GM18861 (cell line): ENCODE measurements around the gene KSR1.
A peak's percentile ranks its signal among the peaks of the same experiment; 100 is the strongest.

ENCODE experiments used
- ATAC-seq: cut with Tn5 transposase; IDR thresholded peaks from one replicate; pipeline ENCODE4 v1.9.1; 2021; ENCODE audit not compliant: unreplicated experiment

Gene KSR1

DNA sequence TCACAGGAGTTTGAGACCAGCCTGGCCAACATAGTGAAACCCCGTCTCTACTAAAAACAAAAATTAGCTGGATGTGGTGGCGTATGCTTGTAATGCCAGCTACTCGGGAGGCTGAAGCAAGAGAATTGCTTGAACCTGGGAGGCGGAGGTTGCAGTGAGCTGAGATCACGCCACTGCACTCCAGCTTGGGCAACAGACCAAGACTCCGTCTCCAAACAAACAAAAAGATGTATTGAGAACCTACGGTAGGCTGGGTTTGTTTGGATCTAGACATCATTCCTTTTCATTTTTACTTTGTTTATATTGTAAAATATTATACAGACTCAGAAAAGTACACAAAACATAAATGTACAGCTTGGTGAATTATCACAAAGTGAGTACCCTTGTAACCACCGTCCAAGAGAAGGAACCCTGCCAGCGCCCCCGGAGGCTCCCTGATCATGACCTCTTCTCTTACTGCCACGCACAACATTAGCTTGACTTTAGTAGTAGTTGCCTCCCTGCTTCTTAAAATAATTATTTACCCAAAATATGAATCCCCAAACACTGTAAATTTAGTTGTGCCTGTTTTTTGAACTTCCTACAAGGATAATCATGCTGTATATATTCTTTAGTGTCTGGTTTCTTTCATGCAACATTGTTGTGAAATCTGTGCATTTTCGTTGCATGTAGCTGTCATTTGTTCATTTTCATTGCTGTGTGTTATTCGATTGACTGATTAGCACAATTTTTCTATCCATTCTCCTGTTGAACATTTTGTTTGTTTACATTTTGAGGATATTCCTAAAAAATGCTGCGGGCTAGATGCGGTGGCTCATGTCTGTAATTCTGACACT lies 56.5 kb downstream of the KSR1 start:
- no peak for ATAC-seq

DNA sequence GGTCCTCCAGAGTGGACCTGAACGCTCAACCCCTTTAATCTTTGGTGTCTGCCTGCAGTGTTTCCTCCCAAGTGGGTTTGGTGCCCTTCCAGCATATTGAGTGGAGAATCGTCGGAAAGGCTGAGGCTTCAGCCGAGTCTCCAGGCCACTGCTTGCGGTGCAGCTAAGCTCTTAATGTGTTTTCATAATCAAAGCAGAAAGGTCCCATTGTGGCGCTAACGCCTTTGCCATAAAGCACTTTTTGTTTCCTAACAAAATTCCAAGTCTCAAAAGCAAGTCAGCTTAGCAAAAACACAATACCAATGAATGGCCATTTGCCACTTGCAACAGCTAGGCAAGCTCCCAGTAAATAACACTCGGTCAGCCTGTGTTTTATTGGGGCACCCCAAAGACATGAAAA lies 57.6 kb downstream of the KSR1 start:
- no peak for ATAC-seq

DNA sequence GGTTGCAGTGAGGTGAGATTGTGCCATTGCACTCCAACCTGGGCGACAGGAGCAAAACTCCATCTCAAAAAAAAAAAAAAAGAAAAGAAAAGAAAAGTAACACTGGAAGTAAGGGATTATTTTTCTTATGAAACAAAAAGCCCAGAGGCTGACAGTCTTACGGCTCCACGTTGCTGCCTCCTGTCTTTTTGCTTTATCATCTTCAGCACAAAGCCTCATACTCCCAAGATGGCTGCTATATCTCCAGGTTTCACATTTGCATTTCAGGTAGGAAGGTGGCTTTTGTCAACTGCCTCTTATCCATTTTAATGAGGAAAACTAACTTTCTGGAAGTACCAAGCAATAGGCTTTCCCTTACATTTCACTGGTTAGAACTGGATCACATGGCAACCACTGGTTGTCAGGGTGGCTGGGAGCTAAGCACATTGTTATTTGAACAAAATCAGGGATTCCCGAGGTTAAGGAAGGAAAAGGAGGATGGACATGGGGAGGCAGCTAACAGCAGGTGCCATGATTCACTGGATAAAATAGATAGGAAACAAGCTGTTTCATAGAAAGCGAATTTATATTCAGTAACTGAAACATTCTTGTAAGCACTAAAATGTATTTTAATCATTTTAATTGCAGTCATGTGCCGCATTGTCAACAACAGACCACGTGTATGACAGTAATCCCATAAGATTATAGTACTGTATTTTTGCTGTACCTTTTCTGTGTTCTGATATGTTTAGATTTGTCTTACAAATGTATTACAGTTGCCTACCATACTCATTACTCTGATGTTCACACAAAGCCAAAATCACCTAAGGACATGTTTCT lies 58.6 kb downstream of the KSR1 start:
- no peak for ATAC-seq

DNA sequence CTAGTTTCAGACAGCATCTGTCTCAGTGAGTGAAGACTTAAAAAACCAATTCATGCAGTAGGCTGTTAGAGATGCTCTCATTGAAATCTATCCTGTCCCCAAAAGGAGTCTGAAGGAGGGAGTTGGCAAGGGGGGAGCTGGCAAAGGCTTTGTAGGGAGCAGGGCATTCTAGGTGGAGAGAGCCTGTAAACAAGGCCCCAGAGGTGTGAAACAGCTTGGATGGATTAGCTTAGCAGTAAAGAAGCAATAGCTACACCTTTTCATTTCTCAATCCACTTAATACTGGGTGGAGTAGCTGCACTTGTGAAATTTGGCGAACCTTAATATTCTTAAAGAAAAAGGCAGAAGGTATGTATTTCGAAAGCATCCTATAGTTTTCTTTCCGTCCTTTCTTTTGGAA lies 61.8 kb downstream of the KSR1 start:
- no peak for ATAC-seq

DNA sequence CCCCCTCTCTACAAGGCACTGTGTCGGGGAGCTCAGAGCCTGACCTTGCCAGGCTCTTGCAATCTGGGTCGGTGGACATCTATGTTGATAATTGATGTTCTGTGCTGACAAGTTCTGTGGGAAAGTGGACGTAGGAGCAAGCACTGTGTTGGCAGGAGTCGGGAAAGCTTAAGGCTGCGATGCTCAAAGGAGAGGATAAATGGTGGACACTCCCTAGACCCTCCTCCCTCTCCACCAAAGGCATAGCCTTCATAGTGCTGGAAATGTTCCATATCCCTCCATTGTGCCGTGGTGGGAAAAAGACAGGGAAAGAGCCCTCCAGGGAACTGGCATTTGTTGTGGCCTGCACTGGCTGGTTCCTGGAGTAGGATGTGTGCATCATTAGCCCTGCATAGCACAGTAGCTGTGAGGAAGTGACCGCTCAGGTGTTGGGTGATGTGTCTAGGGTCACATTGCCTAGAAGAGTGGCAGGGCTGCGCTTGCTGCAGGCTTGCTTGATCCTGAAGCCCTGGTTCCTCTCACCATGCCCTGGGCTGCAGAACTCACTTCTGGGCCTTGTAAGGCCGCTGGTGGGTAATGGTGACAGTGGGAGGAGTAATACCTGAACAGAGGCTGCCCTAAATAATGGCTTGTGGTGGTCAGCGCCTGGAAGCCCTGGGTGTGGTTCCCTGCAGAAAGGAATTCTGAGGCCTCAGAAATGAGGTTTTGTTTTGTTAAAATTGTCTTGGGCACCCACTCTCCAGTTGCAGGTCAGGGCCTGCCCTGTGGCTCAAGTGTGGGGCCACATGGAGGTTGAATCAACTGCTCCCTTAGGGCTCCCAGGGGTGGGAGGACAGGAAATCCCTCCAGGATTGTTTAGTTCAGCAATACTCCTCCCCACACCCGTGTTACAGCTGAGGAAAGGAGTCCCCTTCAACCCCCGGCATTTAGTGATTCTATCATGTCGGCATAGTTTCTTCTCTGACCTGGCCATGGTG lies 62.6 kb downstream of the KSR1 start:
- ATAC-seq, result no peak

DNA sequence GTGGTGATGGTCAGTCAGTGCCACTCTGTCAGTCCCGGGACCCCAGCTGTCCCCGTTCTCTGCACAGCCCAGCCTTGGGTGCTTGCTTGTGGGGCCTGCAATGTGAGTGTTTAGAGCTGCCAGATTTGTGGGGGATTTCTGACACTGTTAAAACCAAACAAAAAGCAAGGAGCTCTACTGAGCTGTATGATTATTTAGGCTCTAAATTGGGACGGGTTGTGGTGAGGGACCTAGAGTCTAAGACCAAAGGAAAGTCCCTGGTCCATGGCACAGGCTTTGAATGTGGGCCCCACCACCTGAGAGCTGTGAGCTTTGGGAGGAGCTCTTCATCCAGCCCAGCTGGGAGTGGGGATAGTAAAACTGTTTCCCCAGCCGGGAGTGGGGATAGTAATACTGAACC lies 63.3 kb downstream of the KSR1 start:
- peak; percentile 53 for ATAC-seq

DNA sequence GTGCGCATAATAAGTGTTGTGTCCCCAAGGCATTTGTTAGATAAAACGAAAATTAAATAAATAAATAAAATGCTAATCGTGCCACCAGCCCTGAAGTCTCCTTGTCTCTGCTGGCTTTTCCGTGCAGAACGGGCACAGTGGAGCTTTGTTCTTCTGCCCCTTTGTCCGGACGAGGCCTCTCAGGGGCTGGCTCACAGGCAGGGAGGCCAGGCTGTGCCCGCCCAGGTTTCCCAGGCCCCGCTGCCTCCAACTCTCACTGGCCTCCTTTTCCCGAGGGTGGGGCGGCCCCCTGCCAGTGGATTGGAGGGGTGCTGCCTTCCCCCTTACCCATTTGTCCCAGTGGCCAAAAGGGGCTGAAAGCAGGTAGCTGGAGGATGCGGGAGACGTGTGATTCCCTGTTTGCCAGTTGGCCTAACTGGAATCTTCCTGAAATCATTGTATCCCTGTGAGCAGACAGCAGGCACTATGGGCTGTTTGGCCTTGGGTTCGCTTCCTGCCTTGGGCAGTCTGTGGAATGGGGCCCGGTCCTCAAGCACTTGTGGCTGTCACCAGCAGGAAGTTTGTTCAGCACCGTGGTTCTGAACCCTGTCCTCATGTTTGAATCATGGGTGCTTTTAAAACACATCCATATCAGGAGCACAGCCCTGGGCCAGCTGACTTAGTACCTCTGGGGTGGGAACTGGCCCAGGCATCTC lies 64.4 kb downstream of the KSR1 start:
- ATAC-seq, result no peak

DNA sequence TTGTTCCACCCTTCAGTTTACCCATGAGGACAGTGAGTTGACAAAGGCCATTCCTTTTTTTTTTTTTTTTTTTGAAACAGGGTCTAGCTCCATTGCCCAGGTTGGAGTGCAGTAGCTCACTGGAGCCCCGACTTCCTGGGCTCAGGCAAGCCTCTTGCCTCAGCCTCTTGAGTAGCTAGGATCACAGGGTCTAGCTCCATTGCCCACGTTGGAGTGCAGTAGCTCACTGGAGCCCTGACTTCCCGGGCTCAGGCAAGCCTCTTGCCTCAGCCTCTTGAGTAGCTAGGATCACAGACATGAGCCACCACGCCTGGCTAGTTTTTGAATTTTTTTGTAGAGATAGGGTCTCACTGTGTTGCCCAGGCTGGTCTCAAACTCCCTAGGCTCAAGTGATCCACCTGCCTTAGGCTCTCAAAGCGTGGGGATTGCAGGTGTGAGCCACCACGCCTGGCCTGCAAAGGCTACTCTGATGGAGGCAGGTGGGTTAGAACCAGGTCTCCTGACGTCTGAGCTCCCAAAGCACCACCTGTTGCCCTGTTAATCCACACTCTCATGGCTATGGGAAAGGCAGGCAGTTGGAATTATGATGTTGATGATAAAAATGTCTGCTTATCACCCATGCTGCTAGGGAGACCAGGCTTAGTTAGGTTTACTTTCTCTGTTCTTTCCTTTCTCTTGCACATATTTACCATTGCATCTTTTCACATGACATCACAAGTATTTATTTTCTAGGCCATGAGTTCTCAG lies 65.2 kb downstream of the KSR1 start:
- ATAC-seq, result no peak

DNA sequence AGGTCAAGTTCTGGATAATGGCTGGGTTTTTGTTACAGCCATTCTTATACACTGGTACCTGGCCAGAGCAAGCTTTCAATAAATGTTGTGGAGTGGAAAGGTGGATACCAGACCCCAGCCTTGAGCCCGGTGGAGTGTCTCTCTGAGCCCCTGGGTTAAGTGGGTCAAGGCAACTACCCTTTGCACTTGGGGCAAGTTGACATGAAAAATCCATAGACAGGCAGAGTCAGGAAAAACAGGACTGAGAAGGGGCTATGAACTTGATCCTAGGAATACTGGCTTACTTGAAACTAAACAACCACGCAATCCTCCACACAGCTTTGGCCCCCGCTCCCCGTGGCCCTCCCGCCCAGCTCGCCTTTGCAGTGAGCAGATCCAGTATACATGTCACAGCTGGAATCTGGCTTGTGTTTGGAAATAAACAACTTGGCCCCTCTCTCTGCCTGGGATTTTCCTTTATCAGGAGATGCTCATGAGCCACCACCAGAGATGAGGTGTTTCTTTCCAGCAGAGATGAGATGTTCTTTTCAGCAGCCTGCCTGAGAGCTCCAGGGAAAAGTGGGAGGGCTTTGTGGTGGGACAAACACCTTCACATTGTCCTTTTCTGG lies 65.9 kb downstream of the KSR1 start:
- no peak for ATAC-seq

DNA sequence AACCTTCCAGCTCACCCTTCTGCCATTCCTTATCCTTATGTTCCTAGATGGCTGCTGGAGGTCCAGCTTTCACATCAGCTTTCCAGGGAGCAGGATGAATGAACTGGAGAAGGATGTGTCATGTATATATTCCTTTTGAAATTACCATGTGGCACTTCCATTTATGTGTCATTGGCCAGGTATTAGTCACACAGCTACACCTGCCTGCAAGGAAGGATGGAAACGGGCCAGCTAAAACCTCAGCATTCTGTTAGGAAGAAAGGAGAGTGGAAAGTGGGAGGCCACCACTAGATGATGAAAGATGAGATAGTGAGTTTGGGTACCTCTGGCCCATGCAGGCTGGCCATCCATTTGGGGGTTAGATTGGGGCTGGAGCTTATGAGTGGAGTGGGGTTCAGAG lies 67.5 kb downstream of the KSR1 start:
- no peak for ATAC-seq

DNA sequence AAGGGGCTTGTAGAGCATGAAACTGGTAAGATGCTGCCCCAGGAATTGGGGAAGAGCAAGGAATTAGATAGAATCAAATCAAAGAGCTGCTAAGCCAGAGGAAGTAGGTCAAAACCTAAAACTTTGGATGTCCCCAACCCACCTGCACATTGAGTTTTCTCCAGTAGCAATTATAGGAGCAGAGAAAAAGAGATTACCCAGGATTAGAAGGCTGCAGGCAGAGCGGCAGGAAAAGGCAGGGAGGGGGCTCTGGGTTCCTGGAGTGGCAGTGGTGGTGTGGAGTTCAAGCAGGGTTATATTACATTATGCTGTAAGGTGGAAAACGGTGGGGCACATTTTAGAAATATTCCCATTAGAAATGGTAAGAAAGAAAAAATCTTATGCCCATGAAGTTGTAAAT lies 68.3 kb downstream of the KSR1 start:
- ATAC-seq, result no peak

DNA sequence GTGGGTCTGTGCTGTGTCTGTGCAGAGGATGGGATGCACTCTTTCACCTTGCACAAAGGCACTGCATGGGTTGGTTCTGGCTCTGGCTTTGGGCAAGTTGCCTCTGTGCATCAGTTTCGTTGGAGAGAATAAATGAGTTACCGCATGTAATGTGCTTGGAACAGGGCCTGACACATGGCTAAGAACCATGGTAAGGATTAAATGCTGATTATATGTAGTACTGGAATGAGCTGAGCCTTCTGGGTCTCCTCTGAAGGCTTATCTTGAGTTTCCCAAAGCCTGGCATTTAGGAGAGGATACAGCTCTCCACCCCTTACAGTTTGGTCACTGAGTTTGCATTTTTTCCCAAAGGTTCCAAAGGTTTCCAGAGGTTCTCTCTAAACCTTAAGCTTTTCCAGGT lies 69.1 kb downstream of the KSR1 start:
- no peak for ATAC-seq

DNA sequence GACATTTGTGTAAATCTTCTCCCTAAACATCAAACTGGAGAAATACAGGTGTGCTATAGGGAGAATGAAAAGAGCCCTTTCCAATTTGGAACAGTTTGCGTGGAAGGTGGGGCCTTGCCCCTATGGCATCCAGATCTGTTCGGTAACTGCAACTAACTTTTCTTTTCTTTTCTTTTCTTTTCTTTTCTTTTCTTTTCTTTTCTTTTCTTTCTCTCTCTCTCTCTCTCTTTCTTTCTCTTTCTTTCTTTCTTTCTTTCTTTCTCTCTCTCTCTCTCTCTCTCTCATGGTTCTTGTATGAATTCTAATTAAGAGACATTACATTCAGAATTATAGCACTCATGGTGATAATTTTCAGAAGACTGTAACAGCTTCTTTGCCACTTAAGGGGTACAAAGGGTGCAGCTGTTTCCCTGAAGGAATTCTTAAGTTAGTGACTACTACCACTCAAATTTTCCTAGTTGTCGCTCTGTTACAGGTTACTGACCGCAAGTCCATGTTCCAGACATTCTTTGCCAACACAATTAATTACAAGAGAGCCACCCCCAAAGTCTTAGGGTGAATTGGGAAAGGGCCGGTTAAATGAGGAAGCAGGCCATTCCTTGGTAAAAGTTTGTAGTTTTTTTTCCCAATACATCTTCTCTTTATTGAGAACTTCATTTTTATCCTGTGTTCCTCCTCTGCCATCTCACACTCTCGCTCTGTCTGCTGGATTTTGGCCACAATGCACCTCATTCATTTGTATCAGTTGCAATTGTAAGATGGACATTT lies 69.8 kb downstream of the KSR1 start:
- no peak for ATAC-seq

DNA sequence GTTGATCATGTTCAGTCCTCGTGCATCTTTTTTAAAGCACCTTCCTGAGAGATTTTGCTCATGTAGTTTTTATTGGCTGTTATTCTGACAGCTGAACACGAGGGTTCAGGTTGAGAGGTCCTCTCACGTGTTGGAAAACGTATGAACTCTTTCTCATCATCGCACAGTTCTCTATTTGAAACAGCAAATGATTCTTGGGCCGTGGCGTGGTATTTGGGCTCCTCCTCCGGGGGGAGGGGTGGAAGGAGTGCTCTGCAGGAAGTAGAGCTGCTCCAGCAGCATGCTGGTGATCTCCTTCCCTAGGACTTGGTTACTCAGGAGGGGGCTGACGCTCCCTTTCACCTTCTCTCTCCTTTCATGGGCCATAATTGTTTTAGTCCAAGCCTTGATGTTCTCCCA lies 70.4 kb downstream of the KSR1 start:
- ATAC-seq, result peak; percentile 39

DNA sequence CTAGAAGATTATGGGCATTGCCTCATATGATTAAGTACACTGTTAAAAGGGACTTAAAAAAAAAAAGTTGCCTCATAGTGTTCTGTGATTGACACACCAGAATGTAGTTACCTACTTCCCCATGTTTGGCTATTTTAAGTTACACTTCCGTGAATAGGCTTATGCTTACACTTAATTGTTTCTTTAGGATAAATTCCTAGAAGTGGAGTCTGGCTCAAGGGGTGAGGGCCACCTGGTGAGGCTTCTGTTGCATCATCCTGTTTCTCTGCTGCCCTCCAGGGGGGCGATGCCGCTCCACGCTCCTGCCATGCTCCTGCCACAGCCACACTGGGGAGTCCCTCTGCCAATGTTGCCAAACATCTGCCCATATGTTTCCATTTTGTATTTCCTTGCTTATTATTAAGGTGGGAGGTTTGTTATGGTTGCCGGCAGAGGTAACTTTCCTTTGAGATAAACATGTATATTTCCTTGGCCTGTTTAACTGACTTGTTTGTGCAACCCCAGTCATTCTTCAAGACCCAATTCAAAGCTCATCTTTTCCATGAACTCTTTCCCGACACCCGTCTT lies 73.1 kb downstream of the KSR1 start:
- no peak for ATAC-seq

DNA sequence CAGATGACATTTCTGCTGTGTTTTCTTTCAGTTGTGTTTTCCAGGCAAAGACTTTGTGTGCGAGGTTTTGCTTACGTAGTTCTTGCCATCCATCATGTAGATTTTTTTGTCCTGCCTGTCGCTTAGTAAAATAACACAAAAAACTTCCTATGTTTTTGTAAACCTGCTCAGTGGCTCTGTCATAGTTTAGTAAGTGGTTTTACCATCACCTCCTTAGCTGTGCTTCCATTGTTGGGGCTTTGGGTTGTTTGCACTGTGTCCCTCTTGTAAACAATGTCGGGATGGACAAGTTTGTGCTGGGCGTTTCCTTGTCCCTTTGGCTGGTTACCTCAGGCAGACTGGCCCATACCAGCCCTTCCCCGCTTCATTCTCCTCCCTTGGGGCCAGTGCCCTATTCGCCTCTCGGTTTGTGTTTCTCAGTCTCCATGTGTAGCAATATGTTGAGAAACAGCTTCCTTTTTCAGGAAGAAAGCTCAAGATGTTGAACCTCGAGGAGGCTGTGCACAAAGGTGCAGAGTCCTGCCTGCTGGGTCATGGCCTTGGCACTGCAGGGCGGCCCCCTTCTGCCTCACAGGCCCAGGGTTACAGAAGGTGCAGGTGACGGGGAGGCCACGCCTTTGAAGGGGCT lies 74.6 kb downstream of the KSR1 start:
- peak; percentile 31 for ATAC-seq

DNA sequence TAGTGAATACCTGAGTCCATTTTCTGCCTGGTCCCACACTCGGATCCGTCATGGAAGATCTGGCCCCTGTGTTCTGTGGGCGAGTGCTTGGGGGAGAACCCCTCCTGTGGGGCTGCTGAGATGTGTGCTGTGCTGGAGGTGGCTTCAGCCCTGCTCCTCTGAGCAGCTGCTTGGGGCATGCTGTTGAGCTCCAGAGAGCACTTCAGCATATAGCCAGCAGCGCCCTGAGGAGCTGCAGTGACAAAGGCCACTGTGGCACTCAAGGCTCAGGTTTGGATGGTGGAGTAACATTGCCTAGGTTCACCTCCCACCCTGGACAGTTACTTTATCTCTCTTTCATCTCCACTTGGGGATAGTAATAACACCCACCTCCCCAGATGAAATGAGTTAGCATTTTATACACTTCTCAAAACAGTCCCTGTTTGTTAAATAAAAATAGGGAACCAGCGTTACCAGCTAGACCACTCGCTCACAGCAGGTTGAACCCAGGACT lies 75.3 kb downstream of the KSR1 start:
- ATAC-seq, result peak; percentile 32
